Activated CD8-positive, alpha-beta T cell treated with anti-CD3 and anti-CD28 coated beads for 36 hours (primary cell): ENCODE measurements around the gene GFOD2. TPM values are rescaled to one million over a fixed set of nuclear protein-coding genes. Genes with fewer than 3 reads are reported as not detected.

Experiments
- ATAC-seq: fragments of 200-7000 bp; cut with Tn5 transposase; one replicate; pipeline ENCODE4 v1.10.0; 2021; ENCODE audit warnings: mild to moderate bottlenecking, moderate library complexity
- CTCF ChIA-PET: fragments of 350-600 bp; sonication (Branson Sonifier 250); formaldehyde crosslinking; loops from one replicate; lab custom pipeline; 2021; ENCODE audit warnings: antibody characterized with exemption; lab: Charles Lee
- POLR2A ChIA-PET: fragments of 350-600 bp; sonication (Branson Sonifier 250); formaldehyde crosslinking; loops from one replicate; lab custom pipeline; 2021; ENCODE audit warnings: antibody characterized with exemption; lab: Charles Lee
- DNase-seq: peaks from one replicate; pipeline ENCODE4 v3.0.0-alpha.2; 2020
- H3K27ac Mint-ChIP-seq: one replicate; pipeline ENCODE4 v1.8.0; 2021; ENCODE audit warnings: mild to moderate bottlenecking, mixed read lengths
- H3K27me3 Mint-ChIP-seq: one replicate; pipeline ENCODE4 v1.8.0; 2021; ENCODE audit warnings: mixed read lengths
- H3K36me3 Mint-ChIP-seq: one replicate; pipeline ENCODE4 v1.8.0; 2021; ENCODE audit warnings: low read depth, mixed read lengths
- H3K4me1 Mint-ChIP-seq: one replicate; pipeline ENCODE4 v1.8.0; 2021; ENCODE audit warnings: low read depth, mixed read lengths
- H3K4me3 Mint-ChIP-seq: one replicate; pipeline ENCODE4 v1.8.0; 2021; ENCODE audit warnings: mild to moderate bottlenecking, moderate library complexity, mixed read lengths
- H3K9me3 Mint-ChIP-seq: one replicate; pipeline ENCODE4 v1.8.0; 2021; ENCODE audit warnings: mixed read lengths
- intact Hi-C: fragments of 100-400 bp; cut with micrococcal nuclease; formaldehyde crosslinking; loops from one replicate; pipeline ENCODE4 v1.10.0; 2022
- total RNA-seq, 2 experiments: library from RNA; stranded (reverse); gene quantifications; one replicate each; pipeline ENCODE4 v1.2.3, GENCODE V29; 2021
- TF ChIP-seq, protein P1 (sequence below): fragments of 200-600 bp; IDR thresholded peaks from one replicate; pipeline ENCODE4 v1.8.0; 2022; ENCODE audit warnings: antibody characterized with exemption, mild to moderate bottlenecking

The GFOD2 gene
- total RNA-seq, 2 experiments from 2014 or later, result 11.6 to 14.1 TPM

DNA sequence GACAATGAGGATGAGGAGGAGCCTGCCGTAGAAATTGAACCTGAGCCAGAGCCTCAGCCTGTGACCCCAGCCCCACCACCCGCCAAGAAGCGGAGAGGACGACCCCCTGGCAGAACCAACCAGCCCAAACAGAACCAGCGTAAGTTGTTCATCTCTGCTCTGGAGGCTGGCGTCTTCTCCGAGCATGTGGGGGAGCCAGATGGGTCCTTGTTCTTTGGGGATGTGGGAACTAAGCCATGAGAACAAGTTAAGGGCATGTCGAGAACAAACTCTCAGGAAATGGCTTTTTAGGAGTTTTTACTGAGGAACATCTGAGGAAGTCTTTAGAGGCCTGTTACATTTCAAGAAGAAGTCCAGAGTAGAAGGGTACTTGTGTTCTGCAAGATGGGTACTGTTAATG is 82.4 kb downstream of the GFOD2 start:
- Mint-ChIP-seq H3K9me3 (no peaks in the 10 kb centered on the region), H3K36me3 (peaks cover 30% of the 10 kb centered on the region), H3K4me3 (no peak overlapping the region), H3K4me1 (no peaks in the 10 kb centered on the region), H3K27ac (no peak overlapping the region), H3K27me3 (no peaks in the 10 kb centered on the region)
- ChIA-PET CTCF (interaction anchor here (1.1 to 11.5 kb wide), 2 partner anchors 91 to 143 kb away, joined by 3 to 224 read pairs; no protein-coding TSS in a partner anchor), POLR2A (no interaction called here)
- TF ChIP-seq, protein P1, sequence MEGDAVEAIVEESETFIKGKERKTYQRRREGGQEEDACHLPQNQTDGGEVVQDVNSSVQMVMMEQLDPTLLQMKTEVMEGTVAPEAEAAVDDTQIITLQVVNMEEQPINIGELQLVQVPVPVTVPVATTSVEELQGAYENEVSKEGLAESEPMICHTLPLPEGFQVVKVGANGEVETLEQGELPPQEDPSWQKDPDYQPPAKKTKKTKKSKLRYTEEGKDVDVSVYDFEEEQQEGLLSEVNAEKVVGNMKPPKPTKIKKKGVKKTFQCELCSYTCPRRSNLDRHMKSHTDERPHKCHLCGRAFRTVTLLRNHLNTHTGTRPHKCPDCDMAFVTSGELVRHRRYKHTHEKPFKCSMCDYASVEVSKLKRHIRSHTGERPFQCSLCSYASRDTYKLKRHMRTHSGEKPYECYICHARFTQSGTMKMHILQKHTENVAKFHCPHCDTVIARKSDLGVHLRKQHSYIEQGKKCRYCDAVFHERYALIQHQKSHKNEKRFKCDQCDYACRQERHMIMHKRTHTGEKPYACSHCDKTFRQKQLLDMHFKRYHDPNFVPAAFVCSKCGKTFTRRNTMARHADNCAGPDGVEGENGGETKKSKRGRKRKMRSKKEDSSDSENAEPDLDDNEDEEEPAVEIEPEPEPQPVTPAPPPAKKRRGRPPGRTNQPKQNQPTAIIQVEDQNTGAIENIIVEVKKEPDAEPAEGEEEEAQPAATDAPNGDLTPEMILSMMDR, result no peak
- DNase-seq, result no peak
- no peak for ATAC-seq
- intact Hi-C loops, result no loop called here

DNA sequence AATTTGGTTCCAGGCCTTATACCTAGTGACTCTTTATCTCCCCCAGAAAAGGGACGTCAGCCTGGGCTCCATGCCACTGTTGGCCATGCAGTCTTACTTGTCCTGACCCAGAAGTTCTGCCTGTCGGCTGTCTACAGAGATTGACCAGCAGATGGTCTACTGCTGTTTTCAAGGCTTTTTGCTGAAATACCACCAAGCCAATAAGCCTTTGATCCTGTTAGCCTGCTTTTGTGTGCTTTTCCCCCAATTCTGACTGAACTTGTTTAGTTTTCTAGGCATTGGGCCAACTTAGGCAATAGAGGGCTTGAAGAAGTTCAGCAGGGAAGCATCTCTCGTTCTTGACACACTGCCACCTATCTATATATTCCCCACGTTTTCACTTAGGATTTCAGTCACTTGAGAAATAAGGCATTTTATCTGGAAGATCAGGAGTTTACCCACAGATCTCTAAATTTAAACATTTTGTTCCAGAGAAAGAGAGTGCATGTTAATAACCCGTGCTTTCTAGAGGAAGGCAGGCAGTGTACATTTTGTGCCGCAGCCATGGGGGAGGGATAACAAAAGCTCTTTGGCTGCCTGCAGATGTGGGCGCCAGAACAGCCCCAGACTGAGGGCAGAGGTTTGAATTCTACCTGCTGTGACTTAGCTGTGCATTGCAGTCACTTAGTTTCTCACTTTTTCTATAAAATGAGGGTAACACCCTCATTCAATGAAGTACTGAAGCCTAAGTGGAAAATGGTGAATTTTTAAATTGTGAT is 86.5 kb downstream of the GFOD2 start:
- intact Hi-C loops, result no loop called here
- no peaks in the 10 kb centered on the region for H3K9me3 Mint-ChIP-seq
- TF ChIP-seq, protein P1, result no peak
- no peak overlapping the region for H3K27ac Mint-ChIP-seq
- H3K4me3 Mint-ChIP-seq, result no peak overlapping the region
- ATAC-seq, result no peak
- H3K4me1 Mint-ChIP-seq, result no peaks in the 10 kb centered on the region
- no peaks in the 10 kb centered on the region for H3K27me3 Mint-ChIP-seq
- ChIA-PET CTCF (interaction anchor here (1.0 to 1.4 kb wide), 7 partner anchors 12 to 111 kb away, joined by 3 to 8 read pairs (median 5); partner anchors contain the start of genes CARMIL2 and CTCF), POLR2A (interaction anchor here (1.0 kb wide), 1 partner anchor 13 kb away, joined by 4 read pairs; the partner anchor contains the start of gene CARMIL2)
- peaks cover 40% of the 10 kb centered on the region for H3K36me3 Mint-ChIP-seq
- DNase-seq, result no peak

DNA sequence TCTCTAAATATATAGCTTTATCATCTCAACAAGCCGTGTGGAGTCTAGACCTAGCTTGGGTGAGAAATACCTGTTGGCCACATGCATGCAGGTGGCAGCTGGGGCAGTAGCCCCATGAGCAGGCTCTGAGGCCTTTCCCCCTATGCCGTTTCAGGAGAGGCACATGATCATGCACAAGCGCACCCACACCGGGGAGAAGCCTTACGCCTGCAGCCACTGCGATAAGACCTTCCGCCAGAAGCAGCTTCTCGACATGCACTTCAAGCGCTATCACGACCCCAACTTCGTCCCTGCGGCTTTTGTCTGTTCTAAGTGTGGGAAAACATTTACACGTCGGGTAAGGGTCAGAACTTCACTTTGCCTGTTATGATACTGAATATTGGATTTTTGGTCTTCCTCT is 90.9 kb downstream of the GFOD2 start:
- no peak for ATAC-seq
- H3K27ac Mint-ChIP-seq, result no peak overlapping the region
- no peak for DNase-seq
- TF ChIP-seq, protein P1, result no peak
- ChIA-PET POLR2A (no interaction called here), CTCF (interaction anchor here (1.1 to 1.3 kb wide), 2 partner anchors 81 to 107 kb away, joined by 4 to 5 read pairs; no protein-coding TSS in a partner anchor)
- H3K27me3 Mint-ChIP-seq, result no peaks in the 10 kb centered on the region
- no peak overlapping the region for H3K4me3 Mint-ChIP-seq
- H3K36me3 Mint-ChIP-seq, result peaks cover 46% of the 10 kb centered on the region
- H3K4me1 Mint-ChIP-seq, result no peaks in the 10 kb centered on the region
- H3K9me3 Mint-ChIP-seq, result no peaks in the 10 kb centered on the region
- intact Hi-C loops, result no loop called here

Other genes starting within 250 kb of the GFOD2 start
- 10 to 100 TPM; 17.5 to 18.2 TPM for gene ATP6V0D1, start 238.2 kb downstream of the GFOD2 start, total RNA-seq
- not detected for gene AGRP, start 235.8 kb downstream of the GFOD2 start, total RNA-seq
- gene RIPOR1, start 190.5 kb downstream of the GFOD2 start, total RNA-seq, result 10 to 100 TPM; 15.7 to 20.0 TPM
- 10 to 100 TPM; 47.4 to 50.6 TPM for gene CTCF, start 156.8 kb downstream of the GFOD2 start, total RNA-seq
- 100 to 1,000 TPM; 151 to 155 TPM for gene CARMIL2, start 74.2 kb downstream of the GFOD2 start, total RNA-seq
- gene ACD, start 59.1 kb downstream of the GFOD2 start, total RNA-seq, result 10 to 100 TPM; 50.8 to 53.7 TPM
- 1 to 10 TPM; 6.3 to 7.2 TPM for gene PARD6A, start 58.4 kb downstream of the GFOD2 start, total RNA-seq
- gene ENKD1, start 52.6 kb downstream of the GFOD2 start, total RNA-seq, result 1 to 10 TPM; 8.4 to 8.9 TPM
- 1 to 10 TPM; 2.8 to 4.7 TPM for gene C16orf86, start 52.5 kb downstream of the GFOD2 start, total RNA-seq
- gene RANBP10, start 87.2 kb upstream of the GFOD2 start, total RNA-seq, result 10 to 100 TPM; 15.9 to 18.9 TPM
- gene TSNAXIP1, start 87.6 kb upstream of the GFOD2 start, total RNA-seq, result under 1 TPM; 0.40 to 0.47 TPM
- gene THAP11, start 123.0 kb upstream of the GFOD2 start, total RNA-seq, result 10 to 100 TPM; 40.6 to 40.7 TPM
- 100 to 1,000 TPM; 152 to 157 TPM for gene NUTF2, start 127.6 kb upstream of the GFOD2 start, total RNA-seq
- 10 to 100 TPM; 40.4 to 42.2 TPM for gene CENPT, start 128.4 kb upstream of the GFOD2 start, total RNA-seq
- 10 to 100 TPM; 78.7 to 90.9 TPM for gene EDC4, start 153.7 kb upstream of the GFOD2 start, total RNA-seq
- under 1 TPM in 1 of 2 experiments, not detected in 1; 0.83 TPM for gene NRN1L, start 165.6 kb upstream of the GFOD2 start, total RNA-seq
- 1 to 10 TPM; 8.4 to 8.5 TPM for gene PSKH1, start 173.9 kb upstream of the GFOD2 start, total RNA-seq
- gene CTRL, start 212.5 kb upstream of the GFOD2 start, total RNA-seq, result 1 to 10 TPM; 3.8 to 3.9 TPM
- 100 to 1,000 TPM; 205 to 206 TPM for gene PSMB10, start 217.5 kb upstream of the GFOD2 start, total RNA-seq
- 10 to 100 TPM; 10.6 to 14.3 TPM for gene LCAT, start 224.8 kb upstream of the GFOD2 start, total RNA-seq
- gene SLC12A4, start 249.3 kb upstream of the GFOD2 start, total RNA-seq, result 10 to 100 TPM; 32.5 to 38.0 TPM